Heart left ventricle (tissue), 16 donors: ENCODE results near the gene DIP2C. TPM values are rescaled to one million over a fixed set of nuclear protein-coding genes. Genes with fewer than 3 reads are reported as not detected.

Source experiments
- ATAC-seq, 4 donors: fragments of 200-7000 bp; cut with Tn5 transposase; one replicate each; pipeline ENCODE4 v1.9.1; 2020 to 2022; ENCODE audit warnings: moderate library complexity in 4 of 4, mild to moderate bottlenecking in 3 of 4, moderate number of reproducible peaks in 1 of 4
- DNase-seq, 5 donors: peaks; one replicate each; pipeline ENCODE4 v3.0.0-alpha.2; 2020
- H3K27ac ChIP-seq, 12 donors: fragments of 200-600 bp; sonication (generic) in 4 of 12; one replicate each; pipeline versions ENCODE4 v1.5.0 to v1.8.0; 2016 to 2022; ENCODE audit warnings: mild to moderate bottlenecking in 2 of 12
- H3K27me3 ChIP-seq, 9 donors: fragments of 200-600 bp; sonication (generic) in 2 of 9; one replicate each; pipeline versions ENCODE4 v1.5.1 to v1.8.0; 2016 to 2022; ENCODE audit warnings: mild to moderate bottlenecking in 3 of 9
- H3K36me3 ChIP-seq, 9 donors: fragments of 200-600 bp; sonication (generic) in 2 of 9; one replicate each; pipeline versions ENCODE4 v1.5.0 to v1.8.0; 2018 to 2022; ENCODE audit warnings: mild to moderate bottlenecking in 2 of 9
- H3K4me1 ChIP-seq, 12 donors: fragments of 200-600 bp; sonication (generic) in 4 of 12; one replicate each; pipeline versions ENCODE4 v1.5.0 to v1.8.0; 2016 to 2022; ENCODE audit warnings: mild to moderate bottlenecking in 3 of 12
- H3K4me3 ChIP-seq, 12 donors: fragments of 200-600 bp; sonication (generic) in 4 of 12; one replicate each; pipeline versions ENCODE4 v1.5.0 to v1.8.0; 2017 to 2022; ENCODE audit warnings: mild to moderate bottlenecking in 9 of 12, moderate library complexity in 4 of 12
- H3K9me3 ChIP-seq, 12 donors: fragments of 200-600 bp; sonication (generic) in 4 of 12; one replicate each; pipeline versions ENCODE4 v1.5.0 to v1.8.0; 2016 to 2022; ENCODE audit warnings: mild to moderate bottlenecking in 1 of 12
- POLR2A ChIP-seq, 2 donors: fragments of 450-650 bp; IDR thresholded peaks; one replicate each; pipeline ENCODE4 v1.6.1; 2017; ENCODE audit warnings: antibody characterized with exemption in 2 of 2, mild to moderate bottlenecking in 2 of 2, moderate library complexity in 2 of 2
- WGBS, 4 donors: extraction: QIAGEN DNeasy Blood & Tissue Kit in 2 of 4; methylation state at CpG; one replicate each; pipeline versions ENCODE4 v1.1.5 to v1.1.7; 2013 to 2018; 5-methylcytosine and 5-hydroxymethylcytosine counted together
- intact Hi-C, 10 donors: fragments of 100-400 bp; cut with DNase I; formaldehyde crosslinking; loops; one replicate each; pipeline versions ENCODE4 v1.11.1 to v1.14.2; 2022
- polyA plus RNA-seq, 2 donors: library from polyadenylated mRNA; stranded (reverse); fragments of 200-250 nt; gene quantifications; one replicate each; pipeline ENCODE4 v1.2.3, GENCODE V29; 2013
- total RNA-seq, 9 donors: library from RNA; depleted of rRNA in 2 of 9; stranded (reverse); fragments of >200 nt in 2 of 9; fragmentation: NEBNext Ultra II Directional in 3 of 9; extraction: Animal tissue kit (Norgen Biotek cat#: 25700) in 3 of 9; gene quantifications; one replicate each; pipeline versions ENCODE4 v1.1.0 to v1.2.4, GENCODE V29; 2016 to 2023
- TF ChIP-seq, protein P1 (sequence below), 12 donors: fragments of 200-600 bp; sonication (generic) in 4 of 12; IDR thresholded peaks; one replicate each; pipeline versions ENCODE4 v1.5.0 to v1.8.0; 2018 to 2022; ENCODE audit warnings: antibody characterized with exemption in 12 of 12, mild to moderate bottlenecking in 5 of 12
- donor health status: ischemic (EF 13 %, LVEDD 7.1; RV severe dilation, severe dysfunction).
- donor health status: healthy with polysubstance abuse.
- donor health status: DM: no; HTN: yes; CAD: no.
- donor health status: DM: no; HTN: no; CAD: no.
- donor health status: ischemic (EF 25% LVEDD 6.9; RV normal size, moderate dysfunction).
- donor health status: ischemic (EF 25% LVEDD 5.7; RV mildly dilated, moderate dysfunction).
- donor health status: healthy.
- donor health status: DM: yes; HTN: yes; CAD: no.
- donor health status: ischemic (EF 35%, LVEDD 5.7; RV mildly dilated, moderate dysfunction).
- donor health status: nonischemic (EF 11% LVEDD 7.7; RV severe dilation, severe dysfunction).
- donor health status: DM: yes; HTN: yes; CAD: no.
- donor health status: PGD.
- donor health status: ischemic (EF 29% LVEDD 5.4; RV normal size, mild dysfunction).
- donor health status: nonischemic (EF 23%, LVEDD 6.1; RV moderate dilation, normal function).

The DIP2C gene
- total and polyA plus RNA-seq, 11 donors = 7.4 to 43.1 (median 28.5) TPM

DNA sequence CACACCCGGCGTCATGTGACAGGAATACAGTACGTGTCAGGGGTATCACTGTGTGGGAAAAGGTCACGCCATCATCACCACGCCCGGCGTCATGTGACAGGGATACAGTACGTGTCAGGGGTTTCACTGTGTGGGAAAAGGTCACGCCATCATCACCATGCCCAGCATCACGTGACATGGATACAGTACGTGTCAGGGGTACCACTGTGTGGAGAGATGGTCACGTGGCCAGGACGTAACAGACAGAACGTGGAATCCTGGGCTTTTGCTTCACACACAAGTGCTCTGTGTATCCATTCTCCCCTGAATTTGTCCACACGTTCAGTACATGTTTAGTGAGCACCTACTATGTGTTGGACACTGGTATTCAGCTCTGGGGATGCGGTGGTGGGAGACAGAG lies 34.5 kb upstream of the DIP2C start:
- Histone ChIP-seq H3K4me1 (no peaks in the 10 kb centered on the region), H3K4me3 (no peak overlapping the region), H3K27me3 (no peaks in the 10 kb centered on the region), H3K27ac (no peak overlapping the region), H3K9me3 (no peaks in the 10 kb centered on the region), H3K36me3 (no peaks in the 10 kb centered on the region)
- intact Hi-C loops = no loop called here
- DNase-seq (no peak), ATAC-seq (no peak)
- TF ChIP-seq, protein P1, sequence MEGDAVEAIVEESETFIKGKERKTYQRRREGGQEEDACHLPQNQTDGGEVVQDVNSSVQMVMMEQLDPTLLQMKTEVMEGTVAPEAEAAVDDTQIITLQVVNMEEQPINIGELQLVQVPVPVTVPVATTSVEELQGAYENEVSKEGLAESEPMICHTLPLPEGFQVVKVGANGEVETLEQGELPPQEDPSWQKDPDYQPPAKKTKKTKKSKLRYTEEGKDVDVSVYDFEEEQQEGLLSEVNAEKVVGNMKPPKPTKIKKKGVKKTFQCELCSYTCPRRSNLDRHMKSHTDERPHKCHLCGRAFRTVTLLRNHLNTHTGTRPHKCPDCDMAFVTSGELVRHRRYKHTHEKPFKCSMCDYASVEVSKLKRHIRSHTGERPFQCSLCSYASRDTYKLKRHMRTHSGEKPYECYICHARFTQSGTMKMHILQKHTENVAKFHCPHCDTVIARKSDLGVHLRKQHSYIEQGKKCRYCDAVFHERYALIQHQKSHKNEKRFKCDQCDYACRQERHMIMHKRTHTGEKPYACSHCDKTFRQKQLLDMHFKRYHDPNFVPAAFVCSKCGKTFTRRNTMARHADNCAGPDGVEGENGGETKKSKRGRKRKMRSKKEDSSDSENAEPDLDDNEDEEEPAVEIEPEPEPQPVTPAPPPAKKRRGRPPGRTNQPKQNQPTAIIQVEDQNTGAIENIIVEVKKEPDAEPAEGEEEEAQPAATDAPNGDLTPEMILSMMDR (IDR thresholded peaks at IDR 0.05) = no peak
- TF ChIP-seq POLR2A (IDR thresholded peaks at IDR 0.05) = no peak
- 93 to 96% (median 93%) methylated on average over 12 to 16 of the region's 16 CpGs for WGBS, 4 donors

DNA sequence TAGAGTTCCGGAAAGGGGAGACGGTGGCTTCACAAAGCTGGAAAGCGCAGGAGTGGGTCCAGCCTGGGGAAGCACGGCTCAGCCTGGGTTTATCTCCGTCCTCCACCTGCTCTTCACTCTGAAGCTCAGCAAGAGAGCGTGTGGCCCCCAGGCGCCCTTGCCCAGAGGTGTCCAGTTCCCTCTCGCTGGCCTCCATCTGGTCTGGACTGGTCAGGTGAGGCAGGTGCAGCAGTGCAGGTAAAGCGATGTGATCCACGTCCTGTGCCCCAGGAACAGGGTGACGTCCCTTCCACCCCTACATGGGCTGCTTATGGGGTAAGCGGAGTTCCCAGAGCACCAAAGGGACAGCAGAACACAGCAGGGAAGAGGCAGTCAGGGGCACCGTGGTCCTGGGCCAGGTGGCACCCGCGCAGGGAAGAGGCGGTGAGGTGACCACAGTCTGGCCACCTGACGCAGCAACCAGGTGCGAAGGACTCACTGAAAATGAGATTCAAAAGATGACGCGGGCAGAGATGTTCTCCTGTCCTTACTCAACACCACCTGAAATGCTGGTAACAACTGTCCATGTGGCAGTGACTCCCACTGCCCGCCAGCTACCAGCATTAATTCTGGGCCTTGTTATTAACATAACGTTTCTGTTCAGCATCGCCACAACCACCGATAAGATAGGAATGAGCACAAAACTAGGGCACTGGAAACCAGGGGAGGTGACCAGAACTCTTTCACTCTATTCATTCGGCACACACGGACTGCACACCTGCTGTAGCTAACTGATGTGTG lies 33.0 kb upstream of the DIP2C start:
- TF ChIP-seq POLR2A (IDR thresholded peaks at IDR 0.05) = no peak
- WGBS, 4 donors = 91 to 93% (median 92%) methylated on average over 22 to 26 of the region's 26 CpGs
- intact Hi-C loops = no loop called here
- H3K4me3 ChIP-seq = no peak overlapping the region
- DNase-seq = no peak
- H3K9me3 ChIP-seq = no peaks in the 10 kb centered on the region
- H3K27ac ChIP-seq = no peak overlapping the region
- no peaks in the 10 kb centered on the region for H3K36me3 ChIP-seq
- H3K4me1 ChIP-seq = no peaks in the 10 kb centered on the region
- no peaks in the 10 kb centered on the region for H3K27me3 ChIP-seq
- no peak for ATAC-seq

DNA sequence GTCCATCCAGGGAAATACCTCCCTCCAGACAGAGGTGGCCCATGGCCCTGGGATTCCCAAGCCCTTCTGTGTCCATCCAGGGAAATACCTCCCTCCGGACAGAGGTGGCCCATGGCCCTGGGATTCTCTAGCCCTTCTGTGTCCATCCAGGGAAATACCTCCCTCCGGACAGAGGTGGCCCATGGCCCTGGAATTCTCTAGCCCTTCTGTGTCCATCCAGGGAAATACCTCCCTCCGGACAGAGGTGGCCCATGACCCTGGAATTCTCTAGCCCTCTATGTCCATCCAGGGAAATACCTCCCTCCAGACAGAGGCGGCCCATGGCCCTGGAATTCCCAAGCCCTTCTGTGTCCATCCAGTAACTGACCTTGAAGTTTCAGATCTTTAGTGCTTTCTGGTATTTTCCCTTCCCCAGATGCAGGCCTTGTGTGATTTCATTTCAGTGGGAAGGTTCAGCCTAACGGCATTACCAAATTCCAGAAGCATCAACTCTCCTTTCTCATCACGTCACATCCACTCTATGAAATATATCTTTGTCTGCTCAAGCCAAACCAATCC lies 28.8 kb upstream of the DIP2C start:
- DNase-seq (no peak), ATAC-seq (no peak)
- WGBS, 4 donors = 89 to 97% (median 92%) methylated on average over 5 to 6 of the region's 6 CpGs
- no peaks in the 10 kb centered on the region for H3K27me3 ChIP-seq
- H3K4me3 ChIP-seq = no peak overlapping the region
- H3K36me3 ChIP-seq = no peaks in the 10 kb centered on the region
- no peak overlapping the region for H3K27ac ChIP-seq
- TF ChIP-seq, protein P1 (IDR thresholded peaks at IDR 0.05) = no peak
- no peak for TF ChIP-seq POLR2A (IDR thresholded peaks at IDR 0.05)
- intact Hi-C loops = loop anchor here in 1 of 10 donors (10.0 kb wide), 1 partner anchor 67 kb away; no protein-coding TSS in a partner anchor
- peaks cover 0 to 3% (median 0%) of the 10 kb centered on the region in 12 donors for H3K4me1 ChIP-seq
- H3K9me3 ChIP-seq = peaks cover 0 to 20% (median 7%) of the 10 kb centered on the region in 12 donors

DNA sequence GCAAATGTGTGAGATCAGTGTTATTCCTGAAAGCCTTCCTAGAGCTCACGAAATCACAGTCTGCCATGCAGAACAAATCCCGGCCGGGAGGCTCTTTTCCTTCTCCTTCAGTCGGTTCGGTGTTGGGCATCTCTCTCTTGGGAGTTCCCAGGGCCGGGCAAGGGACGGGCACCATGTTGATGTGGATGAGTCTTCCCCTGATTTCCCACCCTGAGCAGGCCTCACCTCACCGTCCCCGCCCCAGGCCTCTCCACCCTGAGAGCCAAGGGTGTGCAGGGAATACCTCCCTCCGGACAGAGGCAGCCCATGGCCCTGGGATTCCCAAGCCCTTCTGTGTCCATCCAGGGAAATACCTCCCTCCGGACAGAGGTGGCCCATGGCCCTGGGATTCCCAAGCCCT lies 28.0 kb upstream of the DIP2C start:
- WGBS, 4 donors = 65 to 80% (median 67%) methylated on average over 9 to 11 of the region's 11 CpGs
- ATAC-seq = no peak

More for the DNA sequence above, 28.0 kb upstream of the DIP2C start:
- Histone ChIP-seq H3K9me3 (peaks cover 0 to 20% (median 7%) of the 10 kb centered on the region in 12 donors), H3K27ac (no peak overlapping the region), H3K4me1 (peaks cover 0 to 3% (median 0%) of the 10 kb centered on the region in 12 donors), H3K4me3 (no peak overlapping the region), H3K36me3 (no peaks in the 10 kb centered on the region), H3K27me3 (no peaks in the 10 kb centered on the region)
- intact Hi-C loops = loop anchor here in 1 of 10 donors (10.0 kb wide), 1 partner anchor 67 kb away; no protein-coding TSS in a partner anchor
- TF ChIP-seq, protein P1 (IDR thresholded peaks at IDR 0.05) = no peak
- no peak for TF ChIP-seq POLR2A (IDR thresholded peaks at IDR 0.05)
- no peak for DNase-seq
